BE2C (cell line): ENCODE data around the gene AAMP.
A peak's percentile ranks its signal among the peaks of the same experiment; 100 is the strongest.

Experiments used
- DNase-seq: peaks from one replicate; pipeline ENCODE4 v3.0.0-alpha.2; 2020
- H3K27me3 ChIP-seq: fragments of 250-450 bp; sonication (Bioruptor Pico); 2 replicates; pipeline ENCODE4 v1.5.1; 2020; ENCODE audit warnings: mild to moderate bottlenecking
- H3K36me3 ChIP-seq: fragments of 250-450 bp; sonication (Bioruptor Pico); 2 replicates; pipeline ENCODE4 v1.5.1; 2020; ENCODE audit warnings: mild to moderate bottlenecking
- H3K4me1 ChIP-seq: fragments of 250-450 bp; sonication (Bioruptor Pico); 2 replicates; pipeline ENCODE4 v1.5.1; 2020
- H3K4me3 ChIP-seq: 2 replicates; pipeline ENCODE4 v1.5.1; 2011; ENCODE audit warnings: low read depth, low read length
- H3K9me3 ChIP-seq: fragments of 250-450 bp; sonication (Bioruptor Pico); 2 replicates; pipeline ENCODE4 v1.5.1; 2020
- CTCF ChIP-seq: IDR thresholded peaks from 2 replicates; pipeline ENCODE4 v1.5.1; 2012; ENCODE audit warnings: mild to moderate bottlenecking, low read depth, low read length

The AAMP gene

GRCh38 chr2:218291318-218292047 is 21.5 kb upstream of the AAMP start:
- no peak for TF ChIP-seq CTCF
- no peak overlapping the region for H3K4me3 ChIP-seq
- peaks cover 8% of the 10 kb centered on the region; the same call in 1 of the 2 replicates for H3K4me1 ChIP-seq
- H3K36me3 ChIP-seq, result no peaks in the 10 kb centered on the region
- no peaks in the 10 kb centered on the region for H3K9me3 ChIP-seq
- H3K27me3 ChIP-seq, result no peaks in the 10 kb centered on the region
- DNase-seq, result no peak

DNA sequence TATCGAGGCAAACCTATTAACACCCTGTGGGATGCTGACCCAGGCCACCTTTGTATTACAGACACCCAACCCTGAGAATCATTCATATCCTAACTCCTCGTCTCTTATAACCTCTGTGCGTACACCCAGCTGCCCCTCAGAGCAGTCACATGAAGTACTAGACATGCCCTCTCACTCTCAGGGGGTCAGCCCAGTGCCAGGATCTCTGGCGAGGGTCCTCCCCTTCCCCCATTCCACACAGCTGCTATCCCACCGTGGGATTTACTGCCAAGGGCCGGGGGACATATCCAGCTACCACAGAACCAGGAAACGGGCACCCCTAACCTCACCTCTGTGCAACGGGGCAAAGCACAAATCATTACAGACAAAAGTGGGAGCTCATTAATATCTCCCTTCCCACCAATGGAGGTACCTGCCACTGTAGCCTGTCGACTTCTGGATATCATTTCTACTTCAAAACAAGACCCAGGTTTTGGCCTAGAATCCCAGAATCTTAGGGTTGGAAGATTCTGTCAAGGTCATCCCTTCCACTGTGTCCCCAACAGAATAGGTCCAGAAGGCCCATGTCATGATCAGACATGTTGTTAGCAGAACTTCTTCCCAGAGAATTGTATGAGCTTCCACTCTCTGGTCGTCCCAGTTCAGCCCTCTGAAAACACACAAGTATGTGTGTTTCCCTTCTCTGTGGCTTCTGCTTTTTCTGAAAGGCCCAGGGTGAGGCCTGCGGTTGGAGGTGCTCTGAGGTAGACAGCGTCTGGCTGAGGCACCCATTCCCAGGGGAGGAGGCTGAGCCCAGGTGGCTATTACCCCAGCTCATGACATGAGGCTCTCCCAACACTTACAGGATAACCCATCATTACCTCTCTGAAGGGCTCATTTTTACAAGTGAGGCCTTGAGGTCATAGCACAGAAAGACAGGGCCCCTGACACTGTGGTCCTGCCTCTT is 20.7 kb upstream of the AAMP start:
- no peaks in the 10 kb centered on the region for H3K36me3 ChIP-seq
- no peak for DNase-seq
- TF ChIP-seq CTCF, result no peak
- no peaks in the 10 kb centered on the region for H3K27me3 ChIP-seq
- no peaks in the 10 kb centered on the region for H3K9me3 ChIP-seq
- no peak overlapping the region for H3K4me3 ChIP-seq
- peaks cover 8% of the 10 kb centered on the region; the same call in 1 of the 2 replicates for H3K4me1 ChIP-seq

- H3K36me3 ChIP-seq, result no peaks in the 10 kb centered on the region
- no peak for DNase-seq
- H3K4me1 ChIP-seq, result peaks cover 8% of the 10 kb centered on the region; the same call in 1 of the 2 replicates
- H3K4me3 ChIP-seq, result no peak overlapping the region
- no peaks in the 10 kb centered on the region for H3K9me3 ChIP-seq
- no peaks in the 10 kb centered on the region for H3K27me3 ChIP-seq
- TF ChIP-seq CTCF, result no peak
Observed at GRCh38 chr2:218289639-218290315, 19.8 kb upstream of the AAMP start.

DNA sequence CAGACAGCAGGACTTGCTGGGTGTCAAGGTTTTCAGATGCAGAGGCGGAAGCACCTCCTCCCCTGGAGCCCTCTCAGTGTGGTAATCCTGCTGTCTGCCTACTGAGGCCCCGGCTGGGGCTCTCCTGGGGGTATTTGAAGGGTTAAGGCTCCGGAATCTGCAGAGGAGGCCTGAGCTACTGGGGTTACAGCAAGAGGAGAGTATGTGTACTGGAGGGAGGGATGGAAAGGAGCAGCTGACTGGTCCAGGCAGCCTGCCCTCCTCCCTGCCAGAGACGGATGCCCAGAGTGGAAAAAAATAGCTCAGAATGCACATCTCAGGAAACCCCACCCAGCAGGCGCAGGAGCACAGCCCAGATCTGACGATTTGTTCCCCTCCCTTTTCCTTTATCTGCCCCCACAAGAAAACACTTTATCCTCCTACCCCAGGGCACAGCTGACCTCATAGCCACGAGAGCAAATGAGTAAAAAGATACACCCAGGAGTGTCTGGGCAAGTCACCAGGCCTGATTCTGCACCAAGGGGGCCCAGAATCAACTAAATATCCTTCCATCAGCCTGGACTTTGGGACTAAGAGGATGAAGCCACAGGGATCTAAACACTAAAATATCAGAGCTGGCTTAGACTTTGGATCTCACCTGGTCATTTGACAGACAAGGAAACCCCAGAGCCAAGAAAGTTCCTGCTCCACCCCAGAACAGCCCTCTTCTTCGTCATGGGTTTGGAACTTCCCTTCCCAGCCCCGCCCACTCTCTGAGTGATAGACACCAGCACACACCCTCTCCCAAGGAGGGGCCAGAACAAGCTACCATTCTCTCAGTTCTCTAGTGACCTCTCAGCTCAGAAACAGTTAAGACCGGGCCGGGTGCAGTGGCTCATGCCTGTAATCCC is 16.9 kb upstream of the AAMP start:
- Histone ChIP-seq H3K9me3 (no peaks in the 10 kb centered on the region), H3K4me1 (peaks cover 5% of the 10 kb centered on the region; the same call in 1 of the 2 replicates), H3K36me3 (no peaks in the 10 kb centered on the region), H3K27me3 (no peaks in the 10 kb centered on the region), H3K4me3 (0 out of 2 replicates have a peak overlapping the region, but pooled peaks have one; percentile 8)
- TF ChIP-seq CTCF, result no peak
- DNase-seq, result peak; percentile 58

- TF ChIP-seq CTCF, result no peak
- Histone ChIP-seq H3K36me3 (no peaks in the 10 kb centered on the region), H3K27me3 (no peaks in the 10 kb centered on the region), H3K4me1 (peaks cover 5% of the 10 kb centered on the region; the same call in 1 of the 2 replicates), H3K4me3 (no peak overlapping the region), H3K9me3 (no peaks in the 10 kb centered on the region)
- DNase-seq, result no peak
Observed at GRCh38 chr2:218285604-218286003, 15.7 kb upstream of the AAMP start.
